Diencephalon (tissue), 1 donor: Measurements from ENCODE around the gene PARP12. TPM values are rescaled to one million over a fixed set of nuclear protein-coding genes. Genes with fewer than 3 reads are reported as not detected.

Experiments
- small RNA-seq: library from RNA; depleted of rRNA; stranded (forward); fragments of <200 nt; gene quantifications from one replicate; pipeline ENCODE3, GENCODE V24; 2014
- total RNA-seq: library from RNA; depleted of rRNA; stranded (reverse); fragments of >200 nt; gene quantifications from one replicate; pipeline ENCODE4 v1.2.3, GENCODE V29; 2014

The PARP12 gene
- 6.0 TPM for total RNA-seq

GRCh38 chr7:140062528-140063299, at the start of gene PARP12:
Gene PARP12 (minus strand): TSS chr7:140062951. CDS start chr7:140062847, 104 bp downstream.

Small RNAs within 50 kb of the gene (small RNA-seq; reads per million reads assigned to genes)
- gene RF00019 = not detected

Other genes starting within 250 kb of the PARP12 start
- gene TBXAS1, start 233.7 kb downstream of the PARP12 start, total RNA-seq = 6.0 TPM
- 12.9 TPM for gene KDM7A, start 114.0 kb upstream of the PARP12 start, total RNA-seq